ENCODE results near the gene CCDC178.

DNA sequence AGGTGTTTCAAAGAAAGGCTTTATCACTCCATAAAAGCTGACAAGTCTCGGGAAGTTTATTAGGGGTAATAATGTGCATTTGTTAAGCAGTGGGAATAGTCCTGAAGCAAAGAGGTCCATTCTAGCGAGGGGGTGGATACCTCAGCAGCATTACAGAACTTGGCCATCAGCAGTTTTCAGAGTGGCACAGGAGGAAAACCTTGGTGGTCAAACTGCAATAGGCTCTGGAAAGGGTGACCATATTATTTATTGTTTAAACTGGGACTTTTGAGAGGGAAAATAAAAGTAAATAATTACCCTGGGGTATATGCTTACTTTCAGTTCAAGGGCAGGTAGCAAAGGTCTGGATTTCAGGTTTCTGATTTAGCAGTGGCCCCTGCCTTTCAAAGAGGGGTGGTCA, 552.2 kb downstream of the CCDC178 start:
- no peak for TF ChIP-seq NFIC (IDR thresholded peaks at IDR 0.05)
- no peak for TF ChIP-seq FOXM1 (IDR thresholded peaks at IDR 0.05; ENCODE audit: borderline replicate concordance, low read depth)
- no peak for TF ChIP-seq CEBPB (IDR thresholded peaks at IDR 0.05)
- TF ChIP-seq, protein P1, sequence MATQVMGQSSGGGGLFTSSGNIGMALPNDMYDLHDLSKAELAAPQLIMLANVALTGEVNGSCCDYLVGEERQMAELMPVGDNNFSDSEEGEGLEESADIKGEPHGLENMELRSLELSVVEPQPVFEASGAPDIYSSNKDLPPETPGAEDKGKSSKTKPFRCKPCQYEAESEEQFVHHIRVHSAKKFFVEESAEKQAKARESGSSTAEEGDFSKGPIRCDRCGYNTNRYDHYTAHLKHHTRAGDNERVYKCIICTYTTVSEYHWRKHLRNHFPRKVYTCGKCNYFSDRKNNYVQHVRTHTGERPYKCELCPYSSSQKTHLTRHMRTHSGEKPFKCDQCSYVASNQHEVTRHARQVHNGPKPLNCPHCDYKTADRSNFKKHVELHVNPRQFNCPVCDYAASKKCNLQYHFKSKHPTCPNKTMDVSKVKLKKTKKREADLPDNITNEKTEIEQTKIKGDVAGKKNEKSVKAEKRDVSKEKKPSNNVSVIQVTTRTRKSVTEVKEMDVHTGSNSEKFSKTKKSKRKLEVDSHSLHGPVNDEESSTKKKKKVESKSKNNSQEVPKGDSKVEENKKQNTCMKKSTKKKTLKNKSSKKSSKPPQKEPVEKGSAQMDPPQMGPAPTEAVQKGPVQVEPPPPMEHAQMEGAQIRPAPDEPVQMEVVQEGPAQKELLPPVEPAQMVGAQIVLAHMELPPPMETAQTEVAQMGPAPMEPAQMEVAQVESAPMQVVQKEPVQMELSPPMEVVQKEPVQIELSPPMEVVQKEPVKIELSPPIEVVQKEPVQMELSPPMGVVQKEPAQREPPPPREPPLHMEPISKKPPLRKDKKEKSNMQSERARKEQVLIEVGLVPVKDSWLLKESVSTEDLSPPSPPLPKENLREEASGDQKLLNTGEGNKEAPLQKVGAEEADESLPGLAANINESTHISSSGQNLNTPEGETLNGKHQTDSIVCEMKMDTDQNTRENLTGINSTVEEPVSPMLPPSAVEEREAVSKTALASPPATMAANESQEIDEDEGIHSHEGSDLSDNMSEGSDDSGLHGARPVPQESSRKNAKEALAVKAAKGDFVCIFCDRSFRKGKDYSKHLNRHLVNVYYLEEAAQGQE (IDR thresholded peaks at IDR 0.05; ENCODE audit: low read depth), result no peak
- no peak for TF ChIP-seq RAD21 (IDR thresholded peaks at IDR 0.05; ENCODE audit: low read depth)
- TF ChIP-seq, protein P2, sequence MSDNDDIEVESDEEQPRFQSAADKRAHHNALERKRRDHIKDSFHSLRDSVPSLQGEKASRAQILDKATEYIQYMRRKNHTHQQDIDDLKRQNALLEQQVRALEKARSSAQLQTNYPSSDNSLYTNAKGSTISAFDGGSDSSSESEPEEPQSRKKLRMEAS (IDR thresholded peaks at IDR 0.05), result no peak
